A549 (cell line): Measurements from ENCODE around the gene FAM20A. TPM values are rescaled to one million over a fixed set of nuclear protein-coding genes. Genes with fewer than 3 reads are reported as not detected.

ENCODE experiments used
- ATAC-seq, 2 experiments: fragments of 200-7000 bp in 1 of 2; fragments of >200 bp in 1 of 2; cut with Nextera tagmentation in 1 of 2; cut with Tn5 transposase in 1 of 2; 3 replicates each; pipeline versions ENCODE4 v1.8.0 to v1.9.1; 2018 to 2020; ENCODE audit warnings: mild to moderate bottlenecking in 1 of 2, moderate library complexity in 1 of 2
- CTCF ChIA-PET: fragments of 300-600 bp; sonication (Branson Sonifier 250); formaldehyde crosslinking; extraction: SDS; loops from one replicate; lab custom pipeline; 2021; ENCODE audit warnings: antibody characterized with exemption, inconsistent platforms; lab: Yijun Ruan, JAX
- POLR2A ChIA-PET: fragments of 350-600 bp; formaldehyde crosslinking; extraction: SDS; loops from one replicate; lab custom pipeline; 2021; ENCODE audit warnings: antibody characterized with exemption, inconsistent platforms; lab: Yijun Ruan, JAX
- DNase-seq, 2 experiments: peaks; one replicate each; pipeline versions ENCODE4 v3.0.0 to v3.0.0-alpha.2; 2011 to 2016; ENCODE audit warnings: low read depth in 1 of 2, low spot score in 1 of 2
- FAIRE-seq: peaks from 2 replicates; lab custom pipeline; 2011; peaks lifted over from hg19 to GRCh38; lab: Jason Lieb, UNC
- H3K27ac ChIP-seq, 2 experiments: fragments of >200 bp; sonication (Bioruptor Twin); formaldehyde crosslinking; 3 replicates each; pipeline ENCODE4 v1.5.1; 2016 to 2017
- H3K4me1 ChIP-seq: fragments of >200 bp; sonication (Bioruptor Twin); formaldehyde crosslinking; 3 replicates; pipeline ENCODE4 v1.6.1; 2016
- H3K4me2 ChIP-seq: fragments of >200 bp; sonication (Bioruptor Twin); formaldehyde crosslinking; 3 replicates; pipeline ENCODE4 v1.6.1; 2016
- H3K4me3 ChIP-seq: fragments of >200 bp; sonication (Bioruptor Twin); formaldehyde crosslinking; 3 replicates; pipeline ENCODE4 v1.5.1; 2016
- H3K9me3 ChIP-seq: fragments of >200 bp; sonication (Bioruptor Twin); formaldehyde crosslinking; 3 replicates; pipeline ENCODE4 v1.6.1; 2016
- CBX8 ChIP-seq: fragments of 200-600 bp; sonication (generic); IDR thresholded peaks from 2 replicates; pipeline ENCODE4 v1.6.1; 2016
- EHF ChIP-seq: fragments of 250-450 bp; sonication (Bioruptor Pico); IDR thresholded peaks from 2 replicates; pipeline ENCODE4 v1.5.0; 2020; ENCODE audit warnings: mild to moderate bottlenecking
- EP300 ChIP-seq, 2 experiments: fragments of >200 bp; sonication (Bioruptor Twin); formaldehyde crosslinking; IDR thresholded peaks; 2 replicates in 1 of 2; 3 replicates in 1 of 2; pipeline ENCODE4 v1.6.1; 2016 to 2017
- FOXS1 ChIP-seq: fragments of 250-450 bp; sonication (Bioruptor Pico); IDR thresholded peaks from 2 replicates; pipeline ENCODE4 v1.5.0; 2020; ENCODE audit warnings: mild to moderate bottlenecking, moderate library complexity
- HDAC2 ChIP-seq: fragments of 200-600 bp; sonication (generic); IDR thresholded peaks from 2 replicates; pipeline ENCODE4 v1.6.1; 2016
- HOXA7 ChIP-seq: fragments of 250-450 bp; sonication (Bioruptor Pico); IDR thresholded peaks from 2 replicates; pipeline ENCODE4 v1.5.0; 2020; ENCODE audit warnings: mild to moderate bottlenecking, moderate library complexity
- JUNB ChIP-seq: fragments of >200 bp; sonication (Bioruptor Twin); formaldehyde crosslinking; IDR thresholded peaks from 2 replicates; pipeline ENCODE4 v1.6.1; 2016
- KDM1A ChIP-seq: fragments of 200-600 bp; sonication (generic); IDR thresholded peaks from 2 replicates; pipeline ENCODE4 v1.6.1; 2016; ENCODE audit warnings: low read depth, mild to moderate bottlenecking
- MAFK ChIP-seq: fragments of 450-650 bp; IDR thresholded peaks from 2 replicates; pipeline ENCODE4 v1.6.1; 2014; ENCODE audit not compliant: partially characterized antibody
- MAZ ChIP-seq: fragments of 150-350 bp; IDR thresholded peaks from 2 replicates; pipeline ENCODE4 v1.6.1; 2014; ENCODE audit warnings: antibody characterized with exemption, low read depth, low read length, borderline replicate concordance
- MYC ChIP-seq: IDR thresholded peaks from 2 replicates; pipeline ENCODE4 v1.6.1; 2012; ENCODE audit warnings: mild to moderate bottlenecking, inconsistent platforms, low read length, improper control_type of control experiment, borderline replicate concordance
- NPAS2 ChIP-seq: fragments of 250-450 bp; sonication (Bioruptor Pico); IDR thresholded peaks from 2 replicates; pipeline ENCODE4 v1.8.0; 2022; ENCODE audit warnings: mild to moderate bottlenecking, moderate library complexity, borderline replicate concordance
- NR3C1 ChIP-seq: fragments of >200 bp; sonication (Bioruptor Twin); formaldehyde crosslinking; IDR thresholded peaks from 3 replicates; pipeline ENCODE4 v1.6.1; 2017
- POLR2A ChIP-seq: IDR thresholded peaks from 2 replicates; pipeline ENCODE4 v1.6.1; 2012; ENCODE audit warnings: mild to moderate bottlenecking, low read length
- RARB ChIP-seq: fragments of 250-450 bp; sonication (Bioruptor Pico); IDR thresholded peaks from 2 replicates; pipeline ENCODE4 v1.8.0; 2021; ENCODE audit warnings: mild to moderate bottlenecking, moderate library complexity
- RCOR1 ChIP-seq: fragments of 150-350 bp; IDR thresholded peaks from 2 replicates; pipeline ENCODE4 v1.6.1; 2014; ENCODE audit warnings: antibody characterized with exemption, low read length, low read depth
- RNF2 ChIP-seq: fragments of 200-600 bp; sonication (generic); IDR thresholded peaks from 2 replicates; pipeline ENCODE4 v1.6.1; 2016; ENCODE audit warnings: low read depth, mild to moderate bottlenecking, antibody characterized with exemption, moderate library complexity, borderline replicate concordance
- TP53 ChIP-seq: fragments of 250-450 bp; sonication (Bioruptor Pico); IDR thresholded peaks from 2 replicates; pipeline ENCODE4 v1.5.0; 2021; ENCODE audit warnings: mild to moderate bottlenecking, moderate library complexity
- ZC3H11A ChIP-seq: fragments of 450-650 bp; IDR thresholded peaks from 2 replicates; pipeline ENCODE4 v1.6.1; 2014; ENCODE audit warnings: antibody characterized with exemption, mild to moderate bottlenecking
- WGBS: methylation state at CpG from one replicate; pipeline ENCODE4 v1.1.6; 2017; ENCODE audit errors: missing lambda C conversion rate; 5-methylcytosine and 5-hydroxymethylcytosine counted together
- polyA plus RNA-seq, 4 experiments: library from polyadenylated mRNA; depleted of rRNA in 3 of 4; stranded (reverse); fragments of >200 nt; fragmentation: RNase III in 1 of 4; extraction: RNeasy Plus Mini Kit Qiagen cat#74134 plus additional on column Dnase treatment in 1 of 4; gene quantifications; 2 replicates in 3 of 4; 3 replicates in 1 of 4; pipeline ENCODE4 v1.2.3, GENCODE V29; 2011 to 2017
- TF ChIP-seq, protein P1 (sequence below): fragments of >200 bp; sonication (Bioruptor Twin); formaldehyde crosslinking; IDR thresholded peaks from 3 replicates; pipeline ENCODE4 v1.6.1; 2016
- TF ChIP-seq, protein P2 (sequence below): fragments of 200-600 bp; sonication (generic); IDR thresholded peaks from 2 replicates; pipeline ENCODE4 v1.6.1; 2016; ENCODE audit warnings: antibody characterized with exemption, mild to moderate bottlenecking, moderate library complexity
- TF ChIP-seq, protein P3 (sequence below): fragments of >200 bp; sonication (Bioruptor Twin); formaldehyde crosslinking; IDR thresholded peaks from 2 replicates; pipeline ENCODE4 v1.6.1; 2016
- TF ChIP-seq, protein P4 (sequence below): fragments of >200 bp; sonication (Bioruptor Twin); formaldehyde crosslinking; IDR thresholded peaks from 3 replicates; pipeline ENCODE4 v1.5.1; 2016
- TF ChIP-seq, protein P5 (sequence below): fragments of 250-450 bp; sonication (Bioruptor Pico); IDR thresholded peaks from 2 replicates; pipeline ENCODE4 v1.5.0; 2020; ENCODE audit warnings: low read depth, mild to moderate bottlenecking, moderate library complexity

The FAM20A gene
- polyA plus RNA-seq, 2 of the 4 experiments (the other 2 are of a cell fraction): 0.05 to 0.09 TPM

DNA sequence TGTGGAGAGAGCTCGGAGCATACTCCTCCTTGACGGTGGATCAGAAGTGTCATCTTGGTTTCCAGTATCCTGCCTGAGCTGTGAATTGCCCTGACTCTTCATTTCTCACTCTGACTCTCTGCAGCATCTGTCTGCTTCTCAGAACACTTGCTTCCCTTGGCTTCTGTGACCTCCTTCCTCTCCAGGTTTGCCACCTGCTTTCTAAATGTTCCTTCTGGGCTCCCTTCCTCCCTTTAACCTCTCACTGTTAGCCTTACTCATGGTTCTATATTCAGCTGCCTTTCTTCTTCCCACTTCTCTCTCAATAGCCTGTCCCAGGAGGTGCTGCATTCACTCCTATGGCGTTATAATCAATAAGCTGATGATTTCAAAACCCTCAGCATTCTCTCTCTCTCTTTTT lies 100.1 kb downstream of the FAM20A start:
- TF ChIP-seq CBX8 (no peak), RARB (CRISPR knock-in tag) (no peak), NPAS2 (CRISPR knock-in tag) (no peak), ZC3H11A (no peak), MYC (no peak), TP53 (CRISPR knock-in tag) (no peak), POLR2A (no peak), EHF (CRISPR knock-in tag) (no peak), MAZ (no peak), HDAC2 (no peak), EP300 (IDR thresholded peaks at IDR 0.05) (no peak), KDM1A (no peak), MAFK (no peak), JUNB (no peak)
- TF ChIP-seq, protein P1, sequence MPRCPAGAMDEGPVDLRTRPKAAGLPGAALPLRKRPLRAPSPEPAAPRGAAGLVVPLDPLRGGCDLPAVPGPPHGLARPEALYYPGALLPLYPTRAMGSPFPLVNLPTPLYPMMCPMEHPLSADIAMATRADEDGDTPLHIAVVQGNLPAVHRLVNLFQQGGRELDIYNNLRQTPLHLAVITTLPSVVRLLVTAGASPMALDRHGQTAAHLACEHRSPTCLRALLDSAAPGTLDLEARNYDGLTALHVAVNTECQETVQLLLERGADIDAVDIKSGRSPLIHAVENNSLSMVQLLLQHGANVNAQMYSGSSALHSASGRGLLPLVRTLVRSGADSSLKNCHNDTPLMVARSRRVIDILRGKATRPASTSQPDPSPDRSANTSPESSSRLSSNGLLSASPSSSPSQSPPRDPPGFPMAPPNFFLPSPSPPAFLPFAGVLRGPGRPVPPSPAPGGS: no peak
- TF ChIP-seq, protein P2, sequence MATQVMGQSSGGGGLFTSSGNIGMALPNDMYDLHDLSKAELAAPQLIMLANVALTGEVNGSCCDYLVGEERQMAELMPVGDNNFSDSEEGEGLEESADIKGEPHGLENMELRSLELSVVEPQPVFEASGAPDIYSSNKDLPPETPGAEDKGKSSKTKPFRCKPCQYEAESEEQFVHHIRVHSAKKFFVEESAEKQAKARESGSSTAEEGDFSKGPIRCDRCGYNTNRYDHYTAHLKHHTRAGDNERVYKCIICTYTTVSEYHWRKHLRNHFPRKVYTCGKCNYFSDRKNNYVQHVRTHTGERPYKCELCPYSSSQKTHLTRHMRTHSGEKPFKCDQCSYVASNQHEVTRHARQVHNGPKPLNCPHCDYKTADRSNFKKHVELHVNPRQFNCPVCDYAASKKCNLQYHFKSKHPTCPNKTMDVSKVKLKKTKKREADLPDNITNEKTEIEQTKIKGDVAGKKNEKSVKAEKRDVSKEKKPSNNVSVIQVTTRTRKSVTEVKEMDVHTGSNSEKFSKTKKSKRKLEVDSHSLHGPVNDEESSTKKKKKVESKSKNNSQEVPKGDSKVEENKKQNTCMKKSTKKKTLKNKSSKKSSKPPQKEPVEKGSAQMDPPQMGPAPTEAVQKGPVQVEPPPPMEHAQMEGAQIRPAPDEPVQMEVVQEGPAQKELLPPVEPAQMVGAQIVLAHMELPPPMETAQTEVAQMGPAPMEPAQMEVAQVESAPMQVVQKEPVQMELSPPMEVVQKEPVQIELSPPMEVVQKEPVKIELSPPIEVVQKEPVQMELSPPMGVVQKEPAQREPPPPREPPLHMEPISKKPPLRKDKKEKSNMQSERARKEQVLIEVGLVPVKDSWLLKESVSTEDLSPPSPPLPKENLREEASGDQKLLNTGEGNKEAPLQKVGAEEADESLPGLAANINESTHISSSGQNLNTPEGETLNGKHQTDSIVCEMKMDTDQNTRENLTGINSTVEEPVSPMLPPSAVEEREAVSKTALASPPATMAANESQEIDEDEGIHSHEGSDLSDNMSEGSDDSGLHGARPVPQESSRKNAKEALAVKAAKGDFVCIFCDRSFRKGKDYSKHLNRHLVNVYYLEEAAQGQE: no peak
- TF ChIP-seq, protein P3, sequence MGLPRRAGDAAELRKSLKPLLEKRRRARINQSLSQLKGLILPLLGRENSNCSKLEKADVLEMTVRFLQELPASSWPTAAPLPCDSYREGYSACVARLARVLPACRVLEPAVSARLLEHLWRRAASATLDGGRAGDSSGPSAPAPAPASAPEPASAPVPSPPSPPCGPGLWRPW: no peak
- TF ChIP-seq, protein P4, sequence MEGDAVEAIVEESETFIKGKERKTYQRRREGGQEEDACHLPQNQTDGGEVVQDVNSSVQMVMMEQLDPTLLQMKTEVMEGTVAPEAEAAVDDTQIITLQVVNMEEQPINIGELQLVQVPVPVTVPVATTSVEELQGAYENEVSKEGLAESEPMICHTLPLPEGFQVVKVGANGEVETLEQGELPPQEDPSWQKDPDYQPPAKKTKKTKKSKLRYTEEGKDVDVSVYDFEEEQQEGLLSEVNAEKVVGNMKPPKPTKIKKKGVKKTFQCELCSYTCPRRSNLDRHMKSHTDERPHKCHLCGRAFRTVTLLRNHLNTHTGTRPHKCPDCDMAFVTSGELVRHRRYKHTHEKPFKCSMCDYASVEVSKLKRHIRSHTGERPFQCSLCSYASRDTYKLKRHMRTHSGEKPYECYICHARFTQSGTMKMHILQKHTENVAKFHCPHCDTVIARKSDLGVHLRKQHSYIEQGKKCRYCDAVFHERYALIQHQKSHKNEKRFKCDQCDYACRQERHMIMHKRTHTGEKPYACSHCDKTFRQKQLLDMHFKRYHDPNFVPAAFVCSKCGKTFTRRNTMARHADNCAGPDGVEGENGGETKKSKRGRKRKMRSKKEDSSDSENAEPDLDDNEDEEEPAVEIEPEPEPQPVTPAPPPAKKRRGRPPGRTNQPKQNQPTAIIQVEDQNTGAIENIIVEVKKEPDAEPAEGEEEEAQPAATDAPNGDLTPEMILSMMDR: no peak
- ATAC-seq: no peak
- Histone ChIP-seq H3K4me1 (no peaks in the 10 kb centered on the region), H3K4me2 (no peak overlapping the region), H3K27ac (no peak overlapping the region), H3K4me3 (no peak overlapping the region), H3K9me3 (0 out of 3 replicates have a peak, but pooled peaks cover 3% of the 10 kb centered on the region)
- DNase-seq: no peak
- ChIA-PET POLR2A (no interaction called here), CTCF (interaction anchor here (1.2 to 1.3 kb wide), 2 partner anchors 19 to 34 kb away, joined by 3 read pairs; no protein-coding TSS in a partner anchor)
- FAIRE-seq: no peak
- WGBS: 47% methylated on average over 3 of the region's 3 CpGs

DNA sequence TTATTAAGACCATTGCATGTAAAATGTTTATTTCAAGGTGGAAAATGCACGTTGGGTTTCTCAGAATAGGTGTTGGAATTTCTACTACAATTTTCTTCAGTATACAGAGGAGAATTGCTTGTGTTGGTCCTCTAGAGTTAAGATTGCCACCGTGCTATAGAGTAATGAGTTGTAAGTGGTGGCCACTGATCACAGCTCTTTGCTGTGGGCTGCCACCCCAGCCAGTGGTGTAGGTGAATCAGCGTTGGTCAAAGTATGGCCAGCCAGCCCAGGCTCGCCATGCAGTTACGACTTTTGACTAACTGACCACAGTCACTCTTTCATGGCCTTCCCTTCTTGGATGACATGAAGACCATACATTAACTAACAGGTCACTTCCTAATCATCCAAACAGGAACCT lies 101.6 kb downstream of the FAM20A start:
- no peak overlapping the region for H3K4me2 ChIP-seq
- 60% methylated on average over 5 of the region's 5 CpGs for WGBS
- H3K9me3 ChIP-seq: 0 out of 3 replicates have a peak, but pooled peaks cover 3% of the 10 kb centered on the region
- ChIA-PET CTCF (interaction anchor here (1.4 to 3.4 kb wide), 4 partner anchors 10 to 34 kb away, joined by 3 to 12 read pairs (median 4); no protein-coding TSS in a partner anchor), POLR2A (interaction anchor here (1.2 kb wide), 1 partner anchor 12 kb away, joined by 4 read pairs; no protein-coding TSS in a partner anchor)
- no peak overlapping the region for H3K27ac ChIP-seq
- no peak for ATAC-seq
- H3K4me1 ChIP-seq: no peaks in the 10 kb centered on the region
- H3K4me3 ChIP-seq: no peak overlapping the region
- FAIRE-seq: no peak
- no peak for DNase-seq
- no peak for TF ChIP-seq RNF2
- TF ChIP-seq HOXA7 (CRISPR knock-in tag): no peak
- TF ChIP-seq MAFK: no peak
- TF ChIP-seq, protein P4: no peak
- no peak for TF ChIP-seq RCOR1
- no peak for TF ChIP-seq TP53 (CRISPR knock-in tag)
- TF ChIP-seq FOXS1: no peak
- no peak for TF ChIP-seq POLR2A
- TF ChIP-seq NR3C1: no peak
- no peak for TF ChIP-seq EP300 (IDR thresholded peaks at IDR 0.05)
- no peak for TF ChIP-seq MYC
- TF ChIP-seq, protein P1: no peak
- TF ChIP-seq, protein P5, sequence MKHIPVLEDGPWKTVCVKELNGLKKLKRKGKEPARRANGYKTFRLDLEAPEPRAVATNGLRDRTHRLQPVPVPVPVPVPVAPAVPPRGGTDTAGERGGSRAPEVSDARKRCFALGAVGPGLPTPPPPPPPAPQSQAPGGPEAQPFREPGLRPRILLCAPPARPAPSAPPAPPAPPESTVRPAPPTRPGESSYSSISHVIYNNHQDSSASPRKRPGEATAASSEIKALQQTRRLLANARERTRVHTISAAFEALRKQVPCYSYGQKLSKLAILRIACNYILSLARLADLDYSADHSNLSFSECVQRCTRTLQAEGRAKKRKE: no peak
- no peak for TF ChIP-seq NPAS2 (CRISPR knock-in tag)
- TF ChIP-seq RARB (CRISPR knock-in tag): no peak
